Psoas muscle (tissue), 8 donors: ENCODE results near the gene JUP. TPM values are rescaled to one million over a fixed set of nuclear protein-coding genes. Genes with fewer than 3 reads are reported as not detected.

Experiments used
- ATAC-seq, 4 donors: fragments of 200-7000 bp; cut with Tn5 transposase; one replicate each; pipeline ENCODE4 v1.9.1; 2020; ENCODE audit warnings: moderate library complexity in 3 of 4, mild to moderate bottlenecking in 2 of 4
- DNase-seq, 2 donors: peaks; one replicate each; pipeline ENCODE4 v3.0.0-alpha.2; 2020
- H3K27ac ChIP-seq: fragments of 200-600 bp; one replicate; pipeline ENCODE4 v1.8.0; 2022
- H3K27me3 ChIP-seq, 3 donors: fragments of 200-600 bp in 1 of 3; one replicate each; pipeline versions ENCODE4 v1.6.1 to v1.8.0; 2013 to 2022; ENCODE audit warnings: low read length in 2 of 3, mild to moderate bottlenecking in 2 of 3, moderate library complexity in 1 of 3; ENCODE audit not compliant: insufficient read depth in 3 of 3
- H3K36me3 ChIP-seq, 2 donors: fragments of 200-600 bp in 1 of 2; one replicate each; pipeline versions ENCODE4 v1.6.1 to v1.8.0; 2013 to 2022; ENCODE audit warnings: low read depth in 1 of 2, mild to moderate bottlenecking in 1 of 2, moderate library complexity in 1 of 2; ENCODE audit not compliant: insufficient read depth in 1 of 2
- H3K4me1 ChIP-seq: fragments of 200-600 bp; one replicate; pipeline ENCODE4 v1.8.0; 2022
- H3K4me3 ChIP-seq: fragments of 200-600 bp; one replicate; pipeline ENCODE4 v1.8.0; 2022; ENCODE audit warnings: mild to moderate bottlenecking
- H3K9me3 ChIP-seq: fragments of 200-600 bp; one replicate; pipeline ENCODE4 v1.8.0; 2022
- CTCF ChIP-seq: fragments of 200-600 bp; IDR thresholded peaks from one replicate; pipeline ENCODE4 v1.8.0; 2022; ENCODE audit warnings: antibody characterized with exemption
- WGBS, 3 donors: extraction: QIAGEN DNeasy Blood & Tissue Kit; methylation state at CpG; one replicate each; pipeline versions ENCODE4 v1.1.6 to v1.1.7; 2013; 5-methylcytosine and 5-hydroxymethylcytosine counted together
- intact Hi-C, 2 donors: fragments of 100-400 bp; cut with DNase I; formaldehyde crosslinking; loops; one replicate each; pipeline versions ENCODE4 v1.11.0 to v1.14.2; 2022
- polyA plus RNA-seq, 3 donors: library from polyadenylated mRNA; stranded (reverse); fragments of 200-250 nt; gene quantifications; one replicate each; pipeline ENCODE4 v1.2.3, GENCODE V29; 2013
- total RNA-seq, 4 donors: library from RNA; stranded (reverse); fragmentation: NEBNext Ultra II Directional in 2 of 4; extraction: Animal tissue kit (Norgen Biotek cat#: 25700) in 2 of 4; gene quantifications; one replicate each; pipeline versions ENCODE4 v1.2.1 to v1.2.4, GENCODE V29; 2021 to 2023
- donor health status: healthy with polysubstance abuse.
- donor health status: DM: no; HTN: no; CAD: no; lungs with moderate emphysema.
- donor health status: Bipolar disorder and iron deficiency.
- donor health status: healthy.
- donor health status: DM: yes; HTN: yes; CAD: no.
- donor health status: DM: no; HTN: no; CAD: no.
- donor health status: DM: no; HTN: no; CAD: no.
- donor health status: DM: yes; HTN: yes; CAD: no.

The JUP gene
- total and polyA plus RNA-seq, 7 donors: 9.4 to 55.0 (median 30.3) TPM

GRCh38 chr17:41763327-41763726 is 23.2 kb downstream of the JUP start:
- no peaks in the 10 kb centered on the region for H3K27me3 ChIP-seq
- H3K4me1 ChIP-seq: no peaks in the 10 kb centered on the region
- H3K27ac ChIP-seq: no peak overlapping the region
- no peak for ATAC-seq
- DNase-seq: no peak
- H3K9me3 ChIP-seq: no peaks in the 10 kb centered on the region
- 91 to 97% (median 92%) methylated on average over 8 of the region's 8 CpGs for WGBS, 3 donors
- H3K36me3 ChIP-seq: peaks cover 0 to 98% of the 10 kb centered on the region in 2 donors
- intact Hi-C loops: no loop called here
- no peak for TF ChIP-seq CTCF
- H3K4me3 ChIP-seq: no peak overlapping the region

- 94 to 96% (median 94%) methylated on average over 16 of the region's 16 CpGs for WGBS, 3 donors
- ATAC-seq (no peak), DNase-seq (no peak)
- H3K27me3 ChIP-seq: no peaks in the 10 kb centered on the region
- intact Hi-C loops: no loop called here
- H3K9me3 ChIP-seq: no peaks in the 10 kb centered on the region
- H3K4me1 ChIP-seq: no peaks in the 10 kb centered on the region
- no peak overlapping the region for H3K4me3 ChIP-seq
- peaks cover 0 to 98% of the 10 kb centered on the region in 2 donors for H3K36me3 ChIP-seq
- no peak for TF ChIP-seq CTCF
- no peak overlapping the region for H3K27ac ChIP-seq
Observed at GRCh38 chr17:41762841-41763240, 23.7 kb downstream of the JUP start.

DNA sequence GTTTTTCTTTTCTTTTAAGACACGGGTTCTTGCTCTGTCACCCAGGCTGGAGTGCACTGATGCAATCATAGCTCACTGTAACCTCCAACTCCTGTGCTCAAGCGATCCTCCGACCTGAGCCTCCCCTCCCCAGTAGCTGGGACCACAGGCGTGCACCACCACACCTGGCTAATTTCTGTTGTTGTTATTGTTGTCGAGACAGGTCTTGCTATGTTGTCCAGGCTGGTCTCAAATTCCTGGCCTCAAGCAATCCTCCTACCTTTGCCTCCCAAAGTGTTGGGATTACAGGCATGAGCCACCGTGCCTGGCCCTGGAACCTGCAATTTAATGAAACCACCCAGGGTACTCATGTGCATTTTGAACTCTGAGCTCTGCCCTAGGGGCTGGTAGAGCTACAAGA is 24.1 kb downstream of the JUP start:
- no peaks in the 10 kb centered on the region for H3K4me1 ChIP-seq
- no peaks in the 10 kb centered on the region for H3K27me3 ChIP-seq
- H3K36me3 ChIP-seq: peaks cover 0 to 98% of the 10 kb centered on the region in 2 donors
- DNase-seq (no peak), ATAC-seq (no peak)
- H3K27ac ChIP-seq: no peak overlapping the region
- intact Hi-C loops: no loop called here
- no peak overlapping the region for H3K4me3 ChIP-seq
- H3K9me3 ChIP-seq: no peaks in the 10 kb centered on the region
- 84 to 95% (median 93%) methylated on average over 6 of the region's 6 CpGs for WGBS, 3 donors
- TF ChIP-seq CTCF: no peak

- 77 to 83% (median 82%) methylated on average over 6 of the region's 6 CpGs for WGBS, 3 donors
- Histone ChIP-seq H3K4me1 (no peaks in the 10 kb centered on the region), H3K36me3 (peaks cover 0 to 98% of the 10 kb centered on the region in 2 donors), H3K4me3 (no peak overlapping the region), H3K27me3 (no peaks in the 10 kb centered on the region), H3K9me3 (no peaks in the 10 kb centered on the region), H3K27ac (no peak overlapping the region)
- ATAC-seq (no peak), DNase-seq (no peak)
- TF ChIP-seq CTCF: no peak
- intact Hi-C loops: no loop called here
Observed at GRCh38 chr17:41760878-41761277, 25.6 kb downstream of the JUP start.

DNA sequence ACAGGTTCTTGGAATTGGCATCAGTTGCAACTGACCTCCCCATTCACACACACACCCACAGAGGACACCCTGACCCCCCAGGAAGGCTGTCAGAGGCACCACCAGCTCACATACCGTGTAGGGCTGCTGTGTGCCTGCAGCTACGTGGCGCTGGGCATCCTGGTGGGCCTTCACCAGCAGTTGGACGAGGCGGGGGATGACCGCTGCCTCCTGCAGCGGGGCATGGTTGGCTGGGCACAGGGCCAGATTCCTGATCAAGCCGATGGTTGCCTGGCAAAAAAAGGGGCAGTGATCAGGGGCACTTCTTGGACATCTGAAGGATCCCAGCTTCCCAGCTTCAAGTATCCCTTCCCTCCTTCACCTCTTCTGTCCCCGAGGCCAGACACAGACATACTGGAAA is 27.9 kb downstream of the JUP start:
- WGBS, 3 donors: 71 to 81% (median 79%) methylated on average over 9 of the region's 9 CpGs
- intact Hi-C loops: no loop called here
- Histone ChIP-seq H3K27me3 (no peaks in the 10 kb centered on the region), H3K36me3 (peaks cover 0 to 95% of the 10 kb centered on the region in 2 donors), H3K4me1 (no peaks in the 10 kb centered on the region), H3K9me3 (no peaks in the 10 kb centered on the region), H3K27ac (no peak overlapping the region), H3K4me3 (no peak overlapping the region)
- ATAC-seq (no peak), DNase-seq (no peak)
- TF ChIP-seq CTCF: no peak
